NCI-H1436 (cell line): ENCODE measurements around the gene PRKG2.
"Not testable (repeated sequence)": the region's sequence is repeated elsewhere in the genome, so short reads cannot be mapped to it uniquely, and the experiment has no call there.

ENCODE experiments used
- DNase-seq: peaks from one replicate; lab custom pipeline; 2025; lab: John Stamatoyannopoulos, UW

The PRKG2 gene

DNA sequence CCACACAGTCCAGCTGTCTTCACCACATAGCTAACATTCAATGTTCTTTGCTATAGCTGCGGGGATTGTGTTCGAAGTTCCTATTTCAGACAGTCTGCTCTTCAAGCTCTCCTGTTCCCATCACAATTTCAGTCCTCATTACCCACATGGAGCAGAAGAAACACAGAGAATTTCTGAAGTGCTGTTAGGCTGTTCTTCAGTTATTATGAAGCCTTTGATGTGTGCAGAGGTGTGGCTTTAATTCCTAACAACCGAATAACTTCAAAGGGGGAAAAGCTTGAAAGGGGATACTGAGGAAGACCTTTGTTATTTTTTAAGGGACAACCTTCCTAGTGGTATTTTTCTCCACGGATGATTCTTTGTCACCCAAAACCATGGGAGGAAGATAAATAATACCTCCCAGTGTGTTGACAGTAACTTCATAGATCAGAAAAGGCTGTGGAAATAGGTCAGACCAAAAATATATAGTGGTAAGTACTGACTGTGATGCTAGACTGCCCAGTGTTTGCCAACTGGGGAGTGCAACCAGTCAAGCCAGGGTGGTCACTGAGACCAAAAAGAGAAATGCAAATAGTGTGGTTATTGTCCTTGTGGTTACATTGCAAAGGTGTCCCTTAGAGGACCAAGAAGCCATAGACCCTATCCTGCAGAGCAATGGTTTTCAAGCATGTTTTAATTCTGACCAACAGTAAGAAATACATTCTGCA is 52.1 kb downstream of the PRKG2 start:
- no peak for DNase-seq

- not testable (repeated sequence) for DNase-seq
Observed at GRCh38 chr4:81153714-81154323, 61.2 kb downstream of the PRKG2 start.

DNA sequence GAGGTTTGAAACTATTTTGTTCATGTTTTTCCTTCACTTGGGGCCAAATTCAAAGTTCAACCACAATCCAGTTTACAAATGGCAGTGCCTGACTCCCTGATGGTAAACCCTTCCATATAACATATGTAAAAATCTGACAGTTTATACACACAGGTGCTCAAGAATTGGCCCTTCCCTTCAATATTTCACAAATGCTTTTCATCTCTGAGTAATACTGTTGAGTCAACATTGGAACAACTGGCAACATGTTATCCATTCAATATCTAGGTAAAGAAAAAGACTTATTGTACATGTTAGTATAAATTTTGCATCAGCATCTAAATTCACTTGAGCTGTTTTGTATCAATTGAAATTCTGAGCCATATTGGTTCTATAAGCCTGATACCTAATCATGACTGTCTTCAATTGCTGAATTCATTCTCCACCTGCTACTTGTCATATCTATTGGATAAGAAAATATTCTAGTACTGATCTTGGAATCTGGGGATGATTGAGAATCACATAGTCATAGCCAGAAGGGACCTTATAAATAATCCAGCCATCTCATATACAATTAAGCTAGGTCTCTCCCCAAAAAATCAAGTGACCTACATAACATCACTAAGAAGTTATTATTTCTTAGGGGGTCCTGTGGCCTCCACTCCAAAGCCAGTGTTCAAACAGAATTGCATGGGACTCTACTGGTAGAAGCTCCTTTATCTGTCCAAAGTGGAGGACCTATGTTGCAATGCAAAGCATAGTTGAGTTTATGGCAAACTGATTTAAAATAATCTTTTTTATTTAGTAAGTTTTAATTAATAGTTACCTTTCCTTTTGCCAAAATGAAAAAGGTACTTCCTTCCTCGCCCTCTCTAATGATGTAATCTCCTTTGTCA is 61.9 kb downstream of the PRKG2 start:
- no peak for DNase-seq

DNA sequence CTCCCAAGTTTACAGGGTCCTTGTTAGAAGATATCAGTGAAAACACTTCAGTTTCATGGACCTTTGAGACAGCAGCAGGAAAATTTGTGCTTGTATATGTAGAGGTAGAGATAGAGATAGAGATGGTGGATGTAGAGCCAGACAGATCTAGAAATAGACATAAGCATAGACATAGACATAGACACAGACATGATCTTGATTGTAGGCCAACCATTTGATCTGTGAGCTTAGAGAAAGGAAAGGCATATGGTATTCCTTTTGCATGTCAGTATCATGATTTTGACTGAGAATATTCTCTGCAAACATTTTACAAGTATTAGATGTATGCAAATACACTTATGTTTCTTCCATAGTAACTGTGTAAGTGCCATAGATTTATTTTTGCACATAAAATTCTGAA is 65.0 kb downstream of the PRKG2 start:
- DNase-seq, result no peak

DNA sequence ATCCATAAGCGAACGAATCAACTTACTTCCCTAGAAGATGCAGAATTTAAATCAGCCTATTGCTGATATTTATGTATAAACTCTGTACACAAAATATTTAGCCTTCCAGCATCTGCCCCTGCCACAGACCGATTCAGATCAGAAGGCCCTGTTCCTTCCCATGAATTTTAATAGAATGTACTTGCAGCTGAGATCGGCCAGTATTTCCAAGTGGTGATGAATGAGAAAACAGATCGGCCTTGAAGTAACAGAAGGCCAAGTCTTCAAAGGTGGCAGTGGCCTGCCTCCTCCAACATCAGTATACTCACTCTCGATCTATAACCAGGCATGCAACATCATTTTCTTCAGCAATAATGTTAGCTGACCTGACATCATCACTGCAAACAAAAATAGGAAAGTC is 66.4 kb downstream of the PRKG2 start:
- DNase-seq, result no peak

- no peak for DNase-seq
Observed at GRCh38 chr4:81146466-81146865, 68.6 kb downstream of the PRKG2 start.

- no peak for DNase-seq
Observed at GRCh38 chr4:81143183-81143582, 71.8 kb downstream of the PRKG2 start.

- no peak for DNase-seq
Observed at GRCh38 chr4:81142744-81143143, 72.3 kb downstream of the PRKG2 start.

- no peak for DNase-seq
Observed at GRCh38 chr4:81137894-81138293, 77.1 kb downstream of the PRKG2 start.

- no peak for DNase-seq
Observed at GRCh38 chr4:81137446-81137845, 77.6 kb downstream of the PRKG2 start.

DNA sequence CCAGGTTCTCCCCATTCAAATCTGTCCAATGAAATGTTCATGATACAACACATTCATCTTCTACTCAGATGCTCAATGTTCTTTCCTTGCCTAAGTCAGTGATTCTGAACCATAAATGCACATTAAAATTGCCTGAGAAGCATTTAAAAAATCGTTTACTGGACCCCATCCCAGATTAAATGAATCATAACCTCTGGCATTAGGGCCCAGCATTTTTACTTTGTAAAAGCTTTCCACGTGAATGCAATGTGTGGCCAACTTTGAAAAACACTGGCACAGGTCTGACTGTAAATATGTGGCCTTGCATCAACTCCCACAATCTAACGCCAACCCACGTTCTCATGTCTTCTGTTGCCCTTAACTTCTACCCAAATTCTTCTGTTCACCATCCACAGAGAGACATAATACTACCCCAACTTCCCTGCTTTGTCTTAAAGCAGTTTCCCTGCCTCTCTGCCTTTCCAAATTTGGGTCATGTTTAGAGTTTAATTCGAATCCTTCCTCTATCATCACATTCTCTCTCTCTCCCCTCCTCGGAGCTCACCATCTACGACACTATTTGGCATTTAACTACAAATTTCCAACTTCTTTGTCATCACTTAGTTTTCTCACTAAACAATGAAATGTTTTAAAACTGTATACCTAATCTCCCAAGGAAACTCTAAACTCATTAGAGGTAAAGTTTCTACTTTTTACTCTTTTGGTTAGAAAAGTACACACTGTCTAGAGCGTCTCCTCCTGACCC is 78.7 kb downstream of the PRKG2 start:
- no peak for DNase-seq

DNA sequence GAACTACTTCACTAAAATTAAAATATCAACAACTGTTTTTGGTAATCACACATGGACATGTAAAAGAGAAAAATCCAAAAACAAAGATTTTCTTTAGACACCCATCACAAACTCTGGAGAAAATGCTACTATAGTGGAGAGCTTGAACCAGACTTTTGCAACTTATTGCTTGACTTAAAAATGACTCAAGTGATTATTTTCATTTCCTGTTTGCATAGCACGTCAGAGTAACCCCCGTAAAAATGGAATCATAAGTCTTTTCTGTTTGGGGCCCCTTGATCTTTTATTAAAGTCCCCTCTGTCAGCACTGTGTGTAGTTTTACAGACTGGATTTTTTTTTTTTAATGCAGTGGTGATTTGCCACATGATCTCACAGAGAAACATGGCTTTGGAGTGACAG is 79.5 kb downstream of the PRKG2 start:
- DNase-seq, result no peak

- no peak for DNase-seq
Observed at GRCh38 chr4:81131563-81131962, 83.5 kb downstream of the PRKG2 start.

GRCh38 chr4:81131066-81131465 is 84.0 kb downstream of the PRKG2 start:
- DNase-seq, result no peak

DNA sequence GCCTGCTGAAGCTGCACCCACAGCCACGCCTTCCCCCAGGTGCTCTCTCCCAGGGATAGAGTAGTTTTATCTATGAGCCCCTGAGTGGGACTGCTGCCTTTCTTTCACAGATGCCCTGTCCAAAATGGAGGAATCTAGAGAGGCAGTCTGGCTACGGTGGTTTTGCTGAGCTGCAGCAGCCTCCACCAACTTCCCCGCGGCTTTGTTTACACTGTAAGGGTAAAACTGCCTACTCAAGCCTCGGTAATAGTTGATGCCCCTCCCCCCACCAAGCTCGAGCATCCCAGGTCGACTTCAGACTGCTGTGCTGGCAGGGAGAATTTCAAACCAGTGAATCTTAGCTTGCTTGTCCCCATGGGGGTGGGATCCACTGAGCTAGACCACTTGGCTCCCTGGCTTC is 84.5 kb downstream of the PRKG2 start:
- no peak for DNase-seq

GRCh38 chr4:81120055-81120454 is 95.0 kb downstream of the PRKG2 start:
- no peak for DNase-seq

DNA sequence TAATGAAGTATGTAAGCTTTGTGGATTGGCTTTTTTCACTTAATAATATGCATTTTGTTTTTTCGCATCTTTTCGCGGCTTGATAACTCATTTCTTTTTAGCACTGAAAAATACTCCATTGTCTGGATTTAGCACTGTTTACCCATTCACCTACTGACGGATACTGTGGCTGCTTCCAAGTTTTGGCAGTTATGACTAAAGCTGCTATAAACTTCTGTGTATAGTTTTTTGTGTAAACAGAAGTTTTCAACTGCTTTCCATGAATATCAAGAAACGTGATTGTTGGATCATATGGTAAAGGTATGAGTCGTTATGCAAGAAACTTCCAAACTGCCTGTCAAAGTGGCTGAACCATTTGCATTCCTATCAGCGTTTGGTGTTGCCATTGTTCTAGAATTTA is 96.9 kb downstream of the PRKG2 start:
- DNase-seq, result no peak

- DNase-seq, result no peak
Observed at GRCh38 chr4:81116566-81116965, 98.5 kb downstream of the PRKG2 start.

DNA sequence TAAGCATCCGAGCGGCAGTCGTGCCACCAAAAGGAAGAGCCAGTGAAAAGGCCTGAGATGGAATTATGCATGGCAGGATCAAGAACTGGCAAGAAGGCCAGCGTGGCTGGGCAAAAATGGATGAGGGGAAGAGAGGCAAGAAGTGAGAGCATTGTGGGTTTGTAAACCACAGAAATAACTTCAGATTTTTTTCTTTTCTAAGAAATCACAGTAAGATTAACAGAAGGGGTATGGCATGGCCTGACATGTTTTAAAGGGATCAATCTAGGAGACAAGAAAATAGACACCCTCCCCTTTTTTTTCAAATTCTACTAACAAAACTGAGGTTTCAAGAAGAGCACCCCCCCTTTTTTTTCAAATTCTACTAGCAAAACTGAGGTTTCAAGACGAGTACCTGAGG is 102.0 kb downstream of the PRKG2 start:
- DNase-seq, result no peak

GRCh38 chr4:81109356-81109755 is 105.7 kb downstream of the PRKG2 start:
- no peak for DNase-seq

- no peak for DNase-seq
Observed at GRCh38 chr4:81106150-81106549, 108.9 kb downstream of the PRKG2 start.

- no peak for DNase-seq
Observed at GRCh38 chr4:81102107-81102506, 112.9 kb downstream of the PRKG2 start.
